Kidney (tissue), 14 donors: ENCODE measurements around the gene PACS2. TPM values are rescaled to one million over a fixed set of nuclear protein-coding genes. Genes with fewer than 3 reads are reported as not detected.

ENCODE experiments used
- DNase-seq, 5 donors: peaks; one replicate each; pipeline ENCODE4 v3.0.0-alpha.2; 2013 to 2020
- FAIRE-seq: peaks from 2 replicates; lab custom pipeline; 2012; peaks lifted over from hg19 to GRCh38; lab: Jason Lieb, UNC
- H3K27ac ChIP-seq, 2 donors: one replicate each; pipeline ENCODE4 v1.7.0; 2013; ENCODE audit warnings: low read depth in 2 of 2, low read length in 2 of 2, inconsistent platforms in 1 of 2
- H3K27me3 ChIP-seq: one replicate; pipeline ENCODE4 v1.7.1; 2013; ENCODE audit warnings: low read length, inconsistent platforms; ENCODE audit not compliant: control insufficient read depth, insufficient read depth
- H3K36me3 ChIP-seq, 3 donors: one replicate each; pipeline versions ENCODE4 v1.7.0 to v1.7.1; 2013; ENCODE audit warnings: low read length in 3 of 3, control low read depth in 1 of 3, inconsistent platforms in 1 of 3; ENCODE audit not compliant: insufficient read depth in 3 of 3, control insufficient read depth in 2 of 3
- H3K4me1 ChIP-seq, 3 donors: one replicate each; pipeline versions ENCODE4 v1.7.0 to v1.7.1; 2013; ENCODE audit warnings: low read length in 3 of 3, inconsistent platforms in 1 of 3, low read depth in 1 of 3; ENCODE audit not compliant: control insufficient read depth in 2 of 3, insufficient read depth in 2 of 3
- H3K4me3 ChIP-seq, 3 donors: one replicate each; pipeline versions ENCODE4 v1.7.0 to v1.8.1; 2013; ENCODE audit warnings: low read length in 3 of 3, control low read depth in 1 of 3, inconsistent platforms in 1 of 3
- H3K9ac ChIP-seq, 3 donors: one replicate each; pipeline versions ENCODE4 v1.7.0 to v1.7.1; 2013; ENCODE audit warnings: low read length in 3 of 3, control low read depth in 1 of 3, inconsistent platforms in 1 of 3
- H3K9me3 ChIP-seq, 3 donors: one replicate each; pipeline versions ENCODE4 v1.7.0 to v1.7.1; 2013; ENCODE audit warnings: low read length in 3 of 3, control low read depth in 1 of 3, inconsistent platforms in 1 of 3; ENCODE audit not compliant: control insufficient read depth in 2 of 3, insufficient read depth in 1 of 3
- CTCF ChIP-seq: IDR thresholded peaks from 3 replicates; pipeline ENCODE4 v1.5.1; 2012; ENCODE audit warnings: mild to moderate bottlenecking, moderate library complexity, borderline replicate concordance; ENCODE audit not compliant: insufficient read depth; ENCODE audit errors: extremely low read depth
- intact Hi-C: fragments of 100-400 bp; cut with DNase I; formaldehyde crosslinking; loops from one replicate; pipeline ENCODE4 v1.11.1; 2022
- polyA plus RNA-seq: library from polyadenylated mRNA; stranded (reverse); fragments of 350-450 nt; fragmentation: Illumina TruSeq; extraction: RNeasy Lipid Tissue Mini Kit (QIAGEN cat#74804); gene quantifications from one replicate; pipeline ENCODE4 v1.2.3, GENCODE V29; 2014; ENCODE audit warnings: low read depth, low replicate concordance; ENCODE audit not compliant: insufficient read depth
- total RNA-seq: library from RNA; stranded (reverse); fragmentation: NEBNext Ultra II Directional; extraction: Animal tissue kit (Norgen Biotek cat#: 25700); gene quantifications from one replicate; pipeline ENCODE4 v1.2.1, GENCODE V29; 2021
- donor health status: control.
- donor health status: control.
- donor health status: control.
- donor health status: control.
- donor health status: control.
- donor health status: DM: yes; HTN: yes; CAD: no.
- donor health status: Normal renal cell carcinoma (clear cell type).

Gene PACS2
- total and polyA plus RNA-seq, 2 donors from 2014 or later: 35.7 to 83.9 TPM

- DNase-seq: peak in 1 of 5 donors; percentile 48
- H3K9ac ChIP-seq: peak overlapping the region in 1 of 3 donors; percentile 75
- peaks cover 0 to 19% (median 0%) of the 10 kb centered on the region in 3 donors for H3K4me1 ChIP-seq
Measured at GRCh38 chr14:105418269-105419194, 104.0 kb downstream of the PACS2 start.

GRCh38 chr14:105419195-105420091 lies 104.9 kb downstream of the PACS2 start, which contains the start of gene MTA1:
Gene MTA1 (plus strand): TSS chr14:105419827. CDS start chr14:105420036, 209 bp downstream.
- H3K27me3 ChIP-seq: no peaks in the 10 kb centered on the region
- peaks cover 0 to 19% (median 0%) of the 10 kb centered on the region in 3 donors for H3K4me1 ChIP-seq
- TF ChIP-seq CTCF: no peak
- FAIRE-seq (no peak), DNase-seq (peak; percentile 40 to 83 (median 74))
- H3K4me3 ChIP-seq: peak within 1 kb of the TSS; percentile 44 to 67 (median 53)
- no peaks in the 10 kb centered on the region for H3K36me3 ChIP-seq
- peak within 1 kb of the TSS; percentile 35 to 75 (median 73) for H3K9ac ChIP-seq
- intact Hi-C loops: no loop called here
- H3K27ac ChIP-seq: peak within 1 kb of the TSS in 1 of 2 donors; percentile 17
- H3K9me3 ChIP-seq: no peaks in the 10 kb centered on the region

More at GRCh38 chr14:105418269-105419194, 104.0 kb downstream of the PACS2 start:
- no peak overlapping the region for H3K27ac ChIP-seq
- no peak for TF ChIP-seq CTCF
- FAIRE-seq: no peak
- no peaks in the 10 kb centered on the region for H3K9me3 ChIP-seq
- intact Hi-C loops: no loop called here
- H3K36me3 ChIP-seq: no peaks in the 10 kb centered on the region
- no peaks in the 10 kb centered on the region for H3K27me3 ChIP-seq
- H3K4me3 ChIP-seq: peak overlapping the region in 1 of 3 donors; percentile 67

- H3K4me1 ChIP-seq: peaks cover 0 to 19% (median 0%) of the 10 kb centered on the region in 3 donors
- H3K27ac ChIP-seq: peak overlapping the region in 1 of 2 donors; percentile 17
- FAIRE-seq (no peak), DNase-seq (peak in 1 of 5 donors; percentile 77)
- H3K9ac ChIP-seq: peak overlapping the region in 2 of 3 donors; percentile 71 to 73
- H3K9me3 ChIP-seq: no peaks in the 10 kb centered on the region
- H3K4me3 ChIP-seq: peak overlapping the region; percentile 44 to 64 (median 44)
- TF ChIP-seq CTCF: no peak
- intact Hi-C loops: no loop called here
- no peaks in the 10 kb centered on the region for H3K36me3 ChIP-seq
- no peaks in the 10 kb centered on the region for H3K27me3 ChIP-seq
Measured at GRCh38 chr14:105420101-105420973, 105.8 kb downstream of the PACS2 start.
